Activated naive CD4-positive, alpha-beta T cell treated with anti-CD3 and anti-CD28 coated beads, Interleukin-2, amount 50 U/mL, for 24 hours (primary cell): Measurements from ENCODE around the gene CADPS2.
"Not testable (repeated sequence)": the region's sequence is repeated elsewhere in the genome, so short reads cannot be mapped to it uniquely, and the experiment has no call there.

Experiments used
- H3K27ac Mint-ChIP-seq: one replicate; pipeline ENCODE4 v1.8.0; 2021; ENCODE audit warnings: mild to moderate bottlenecking, mixed read lengths
- H3K27me3 Mint-ChIP-seq: one replicate; pipeline ENCODE4 v1.8.0; 2021; ENCODE audit warnings: mixed read lengths
- H3K36me3 Mint-ChIP-seq: one replicate; pipeline ENCODE4 v1.8.0; 2021; ENCODE audit warnings: mixed read lengths
- H3K4me1 Mint-ChIP-seq: one replicate; pipeline ENCODE4 v1.8.0; 2021; ENCODE audit warnings: mixed read lengths
- H3K4me3 Mint-ChIP-seq: one replicate; pipeline ENCODE4 v1.8.0; 2021; ENCODE audit warnings: mild to moderate bottlenecking, mixed read lengths
- H3K9me3 Mint-ChIP-seq: one replicate; pipeline ENCODE4 v1.8.0; 2021; ENCODE audit warnings: mixed read lengths

The CADPS2 gene

DNA sequence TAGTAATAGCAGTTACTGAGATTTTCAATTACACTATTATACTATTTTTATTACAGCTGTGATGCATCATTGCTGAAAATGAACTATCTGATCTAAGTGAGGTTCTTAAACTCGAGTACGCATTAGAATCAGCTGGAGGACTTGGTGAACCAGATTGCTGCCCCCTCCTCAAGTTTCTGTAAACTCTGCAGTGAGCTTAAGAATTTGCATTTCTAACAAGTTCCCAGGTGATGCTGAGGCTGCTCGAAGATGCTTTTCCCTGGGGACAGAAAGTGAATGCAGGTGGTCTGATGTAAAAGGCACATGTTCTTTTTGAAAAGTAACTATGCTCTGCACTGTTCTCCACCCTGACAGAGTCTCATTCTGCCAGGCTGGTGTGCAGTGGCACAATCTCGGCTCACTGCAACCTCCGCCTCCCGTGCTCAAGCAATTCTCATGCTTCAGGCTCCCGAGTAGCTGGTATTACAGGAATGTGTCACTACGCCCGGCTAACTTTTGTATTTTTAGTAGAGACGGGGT lies 199.8 kb downstream of the CADPS2 start:
- Mint-ChIP-seq H3K4me3 (no peak overlapping the region), H3K27me3 (no peaks in the 10 kb centered on the region), H3K27ac (no peak overlapping the region), H3K36me3 (no peaks in the 10 kb centered on the region), H3K4me1 (no peaks in the 10 kb centered on the region), H3K9me3 (no peaks in the 10 kb centered on the region)

DNA sequence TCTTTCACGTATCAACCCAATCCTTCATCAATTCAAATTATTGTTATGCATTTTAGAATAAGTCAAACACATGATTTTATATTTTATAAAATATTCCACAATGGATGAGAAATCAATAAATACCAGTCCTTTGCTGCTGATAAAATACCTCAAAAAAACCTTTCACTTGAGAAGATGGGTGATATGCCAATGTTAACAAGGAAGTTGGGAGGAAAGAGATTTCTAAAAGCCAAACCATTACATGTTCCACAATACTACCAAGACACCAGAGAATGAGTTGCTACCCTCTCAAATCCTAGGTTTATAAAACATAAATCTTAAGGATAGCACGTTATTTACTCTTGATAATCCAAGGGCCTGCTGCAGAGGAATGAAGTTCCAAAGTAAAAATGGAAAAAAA lies 201.8 kb downstream of the CADPS2 start:
- no peaks in the 10 kb centered on the region for H3K4me1 Mint-ChIP-seq
- H3K9me3 Mint-ChIP-seq = no peaks in the 10 kb centered on the region
- no peak overlapping the region for H3K4me3 Mint-ChIP-seq
- no peaks in the 10 kb centered on the region for H3K36me3 Mint-ChIP-seq
- no peak overlapping the region for H3K27ac Mint-ChIP-seq
- no peaks in the 10 kb centered on the region for H3K27me3 Mint-ChIP-seq

- Mint-ChIP-seq H3K27ac (no peak overlapping the region), H3K27me3 (no peaks in the 10 kb centered on the region), H3K9me3 (no peaks in the 10 kb centered on the region), H3K36me3 (no peaks in the 10 kb centered on the region), H3K4me3 (no peak overlapping the region), H3K4me1 (no peaks in the 10 kb centered on the region)
Observed at GRCh38 chr7:122682815-122683550, 203.3 kb downstream of the CADPS2 start.

DNA sequence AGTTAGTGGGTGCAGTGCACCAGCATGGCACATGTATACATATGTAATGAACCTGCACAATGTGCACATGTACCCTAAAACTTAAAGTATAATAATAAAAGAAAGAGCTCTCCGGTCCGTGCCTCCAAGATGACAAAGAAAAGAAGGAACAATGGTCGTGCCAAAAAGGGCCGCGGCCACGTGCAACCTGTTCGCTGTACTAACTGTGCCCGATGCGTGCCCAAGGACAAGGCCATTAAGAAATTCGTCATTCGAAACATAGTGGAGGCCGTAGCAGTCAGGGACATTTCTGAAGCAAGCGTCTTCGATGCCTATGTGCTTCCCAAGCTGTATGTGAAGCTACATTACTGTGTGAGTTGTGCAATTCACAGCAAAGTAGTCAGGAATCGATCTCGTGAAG lies 205.1 kb downstream of the CADPS2 start:
- not testable (repeated sequence) for H3K4me3 Mint-ChIP-seq, H3K36me3 Mint-ChIP-seq, H3K27me3 Mint-ChIP-seq, H3K27ac Mint-ChIP-seq, H3K4me1 Mint-ChIP-seq, H3K9me3 Mint-ChIP-seq

DNA sequence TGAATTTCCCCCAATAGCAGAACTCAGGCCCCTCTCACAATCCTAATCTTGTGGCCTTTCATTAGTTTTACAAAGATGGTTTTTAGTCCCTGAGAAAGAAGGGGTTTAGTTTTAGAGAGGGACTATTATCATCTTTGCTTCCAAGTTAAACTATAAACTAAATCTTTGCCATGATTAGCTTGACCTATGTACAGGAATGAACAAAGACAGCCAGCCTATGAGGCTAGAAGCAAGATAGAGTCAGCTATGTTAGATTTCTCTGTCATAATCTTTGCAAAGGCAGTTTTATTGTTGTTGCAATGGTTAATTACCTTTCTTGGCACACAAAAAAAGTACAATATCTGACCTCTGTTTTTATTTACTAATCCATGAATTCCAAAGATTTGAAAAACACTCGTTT lies 206.4 kb downstream of the CADPS2 start:
- Mint-ChIP-seq H3K36me3 (no peaks in the 10 kb centered on the region), H3K9me3 (no peaks in the 10 kb centered on the region), H3K4me3 (no peak overlapping the region), H3K4me1 (no peaks in the 10 kb centered on the region), H3K27ac (no peak overlapping the region), H3K27me3 (no peaks in the 10 kb centered on the region)

- H3K9me3 Mint-ChIP-seq, H3K27ac Mint-ChIP-seq, H3K36me3 Mint-ChIP-seq, H3K27me3 Mint-ChIP-seq, H3K4me1 Mint-ChIP-seq, H3K4me3 Mint-ChIP-seq: not testable (repeated sequence)
Observed at GRCh38 chr7:122679269-122679709, 207.0 kb downstream of the CADPS2 start.

- Mint-ChIP-seq H3K4me3 (no peak overlapping the region), H3K27me3 (no peaks in the 10 kb centered on the region), H3K4me1 (no peaks in the 10 kb centered on the region), H3K36me3 (no peaks in the 10 kb centered on the region), H3K9me3 (no peaks in the 10 kb centered on the region), H3K27ac (no peak overlapping the region)
Observed at GRCh38 chr7:122677149-122677548, 209.1 kb downstream of the CADPS2 start.

DNA sequence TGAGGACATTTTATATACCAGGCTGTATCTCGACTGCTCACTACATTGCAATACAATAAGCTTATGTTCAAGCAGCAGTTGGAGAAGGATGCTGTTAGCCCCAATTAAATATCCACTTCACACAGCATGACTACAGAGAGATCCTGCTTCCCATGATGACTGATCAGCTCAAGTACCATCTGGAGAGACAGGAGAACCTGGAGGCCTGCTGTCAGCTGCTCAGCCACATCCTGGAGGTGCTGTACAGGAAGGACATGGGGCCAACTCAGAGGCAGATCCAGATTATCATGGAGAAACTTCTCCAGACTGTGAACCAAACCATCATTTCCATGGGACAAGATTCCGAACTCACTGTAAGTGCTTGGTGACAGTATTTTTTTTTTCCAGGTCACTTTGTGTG lies 209.8 kb downstream of the CADPS2 start:
- no peaks in the 10 kb centered on the region for H3K9me3 Mint-ChIP-seq
- no peak overlapping the region for H3K4me3 Mint-ChIP-seq
- no peaks in the 10 kb centered on the region for H3K27me3 Mint-ChIP-seq
- H3K27ac Mint-ChIP-seq = no peak overlapping the region
- no peaks in the 10 kb centered on the region for H3K4me1 Mint-ChIP-seq
- H3K36me3 Mint-ChIP-seq = no peaks in the 10 kb centered on the region

GRCh38 chr7:122675621-122676020 lies 210.6 kb downstream of the CADPS2 start:
- Mint-ChIP-seq H3K4me3 (no peak overlapping the region), H3K4me1 (no peaks in the 10 kb centered on the region), H3K27me3 (no peaks in the 10 kb centered on the region), H3K36me3 (no peaks in the 10 kb centered on the region), H3K9me3 (no peaks in the 10 kb centered on the region), H3K27ac (no peak overlapping the region)

DNA sequence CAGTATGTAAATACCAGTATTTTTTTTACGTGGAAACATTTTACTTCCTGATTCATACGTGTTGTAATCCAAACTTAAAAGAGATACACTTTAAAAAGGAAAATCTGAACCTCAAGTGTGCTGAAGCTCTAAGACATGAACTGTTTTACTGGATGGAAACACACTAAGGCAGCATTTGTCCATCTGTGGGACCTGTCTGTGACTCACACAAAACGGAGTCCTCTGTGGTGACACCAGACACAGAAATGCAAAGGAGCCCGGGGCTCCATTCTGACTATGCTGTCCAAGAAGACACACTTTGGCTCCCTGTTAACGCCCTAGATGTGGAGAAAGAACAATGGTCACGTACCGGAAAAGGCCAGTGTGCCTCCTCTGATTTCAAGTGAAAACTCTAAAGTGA lies 211.2 kb downstream of the CADPS2 start:
- no peak overlapping the region for H3K27ac Mint-ChIP-seq

DNA sequence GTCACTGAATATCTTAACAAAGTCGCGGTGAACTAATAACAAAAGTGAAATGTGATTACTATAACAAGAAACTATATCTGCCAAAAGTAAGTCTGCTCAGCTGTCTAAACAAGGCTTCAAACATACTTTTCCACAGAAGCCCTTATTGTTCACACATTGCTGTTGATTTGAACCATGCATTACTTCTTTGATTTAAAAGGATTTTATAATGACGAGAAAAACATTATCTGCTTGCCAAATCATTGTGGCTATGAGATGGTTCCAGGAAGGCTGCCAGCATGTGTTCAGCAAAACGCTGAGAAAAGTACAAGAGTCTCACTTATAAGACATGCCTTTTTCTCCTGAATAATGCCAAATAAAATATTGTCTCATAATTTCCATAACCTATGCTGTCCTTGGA lies 211.8 kb downstream of the CADPS2 start:
- Mint-ChIP-seq H3K4me1 (no peaks in the 10 kb centered on the region), H3K36me3 (no peaks in the 10 kb centered on the region), H3K27ac (no peak overlapping the region), H3K4me3 (no peak overlapping the region), H3K9me3 (no peaks in the 10 kb centered on the region), H3K27me3 (no peaks in the 10 kb centered on the region)

More for the DNA sequence above, 211.2 kb downstream of the CADPS2 start:
- H3K27me3 Mint-ChIP-seq = no peaks in the 10 kb centered on the region
- no peak overlapping the region for H3K4me3 Mint-ChIP-seq
- no peaks in the 10 kb centered on the region for H3K9me3 Mint-ChIP-seq
- no peaks in the 10 kb centered on the region for H3K4me1 Mint-ChIP-seq
- H3K36me3 Mint-ChIP-seq = no peaks in the 10 kb centered on the region

DNA sequence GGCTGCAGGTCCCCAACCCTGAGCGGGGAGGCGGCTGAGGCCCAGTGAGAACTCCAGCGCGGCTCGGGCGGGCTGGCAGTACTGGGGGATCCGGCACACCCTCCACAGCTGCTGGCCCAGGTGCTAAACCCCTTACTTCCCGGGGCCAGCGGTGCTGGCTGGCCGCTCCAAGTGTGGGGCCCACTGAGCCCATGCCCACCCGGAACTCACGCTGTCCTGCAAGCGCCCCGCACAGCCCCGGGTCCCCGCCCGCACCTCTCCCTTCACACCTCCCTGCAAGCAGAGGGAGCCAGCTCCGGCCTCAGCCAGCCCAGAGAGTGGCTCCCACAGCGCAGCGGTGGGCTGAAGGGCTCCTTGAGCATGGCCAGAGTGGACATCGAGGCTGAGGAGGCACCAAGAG lies 212.3 kb downstream of the CADPS2 start:
- Mint-ChIP-seq H3K27ac (no peak overlapping the region), H3K4me1 (no peaks in the 10 kb centered on the region), H3K4me3 (no peak overlapping the region), H3K27me3 (no peaks in the 10 kb centered on the region), H3K9me3 (no peaks in the 10 kb centered on the region), H3K36me3 (no peaks in the 10 kb centered on the region)

GRCh38 chr7:122672536-122672935 lies 213.7 kb downstream of the CADPS2 start:
- Mint-ChIP-seq H3K4me3 (no peak overlapping the region), H3K9me3 (no peaks in the 10 kb centered on the region), H3K27ac (no peak overlapping the region), H3K4me1 (no peaks in the 10 kb centered on the region), H3K36me3 (no peaks in the 10 kb centered on the region), H3K27me3 (no peaks in the 10 kb centered on the region)

DNA sequence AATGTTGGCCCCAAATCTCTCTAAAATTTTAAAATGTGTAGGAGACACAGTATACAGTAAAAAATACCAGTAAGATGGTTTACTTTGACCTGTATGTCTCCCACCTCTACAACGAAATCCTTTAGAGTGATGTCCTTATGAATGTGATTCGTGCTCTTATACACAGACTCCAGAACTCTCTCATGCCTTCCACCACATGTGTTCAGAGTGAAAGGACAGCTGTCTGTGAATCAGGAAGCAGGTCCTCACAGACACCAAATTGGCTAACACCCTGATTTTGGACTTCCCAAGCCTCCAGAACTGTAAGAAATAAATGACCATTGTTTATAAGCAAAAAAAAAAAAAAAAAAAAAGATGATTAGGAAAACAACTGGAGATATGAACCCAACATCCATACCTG lies 222.5 kb downstream of the CADPS2 start:
- Mint-ChIP-seq H3K27me3 (no peaks in the 10 kb centered on the region), H3K9me3 (no peaks in the 10 kb centered on the region), H3K27ac (no peak overlapping the region), H3K4me3 (no peak overlapping the region), H3K36me3 (no peaks in the 10 kb centered on the region), H3K4me1 (no peaks in the 10 kb centered on the region)

- no peak overlapping the region for H3K27ac Mint-ChIP-seq
- H3K27me3 Mint-ChIP-seq = no peaks in the 10 kb centered on the region
- no peaks in the 10 kb centered on the region for H3K9me3 Mint-ChIP-seq
- H3K4me3 Mint-ChIP-seq = no peak overlapping the region
- H3K36me3 Mint-ChIP-seq = no peaks in the 10 kb centered on the region
- no peaks in the 10 kb centered on the region for H3K4me1 Mint-ChIP-seq
Observed at GRCh38 chr7:122658856-122659255, 227.4 kb downstream of the CADPS2 start.

DNA sequence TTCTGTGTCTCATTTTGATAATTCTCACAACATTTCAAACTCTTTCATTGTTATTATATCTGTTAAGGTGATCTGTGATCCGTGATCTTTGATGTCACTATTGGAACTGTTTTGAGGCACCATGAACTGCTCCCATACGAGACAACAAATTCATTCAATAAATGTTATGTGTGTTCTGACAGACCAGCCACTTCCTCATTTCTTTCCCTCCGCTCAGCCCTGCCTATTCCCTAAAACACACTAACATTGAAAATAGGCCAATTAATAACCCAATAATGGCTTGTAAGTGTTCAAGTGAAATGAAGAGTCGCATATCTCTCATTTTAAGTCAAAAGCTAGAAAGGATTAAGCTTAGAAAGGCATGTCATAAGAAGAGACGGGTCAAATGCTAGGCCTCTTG lies 232.6 kb downstream of the CADPS2 start:
- H3K9me3 Mint-ChIP-seq = no peaks in the 10 kb centered on the region
- no peaks in the 10 kb centered on the region for H3K27me3 Mint-ChIP-seq
- no peak overlapping the region for H3K27ac Mint-ChIP-seq
- no peaks in the 10 kb centered on the region for H3K36me3 Mint-ChIP-seq
- H3K4me1 Mint-ChIP-seq = no peaks in the 10 kb centered on the region
- no peak overlapping the region for H3K4me3 Mint-ChIP-seq

DNA sequence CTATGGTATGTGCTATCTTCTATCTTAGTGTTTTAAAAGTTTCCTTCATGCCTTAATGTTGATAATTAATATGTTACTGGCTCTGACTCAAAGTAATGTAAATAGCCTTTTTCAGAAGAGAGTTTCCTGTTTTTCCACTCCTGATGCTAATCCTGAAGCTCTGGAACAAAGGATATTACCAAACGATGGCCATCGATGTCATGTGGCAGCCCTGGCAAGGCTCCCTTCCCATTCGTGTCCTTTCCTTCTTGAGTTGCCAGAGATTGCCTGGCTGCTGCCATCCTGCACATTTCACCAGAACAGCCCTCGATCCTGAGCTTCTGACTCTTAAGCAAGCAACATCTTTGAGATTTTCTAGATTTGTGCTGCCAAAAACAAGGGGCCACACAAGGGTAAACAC lies 233.4 kb downstream of the CADPS2 start:
- H3K27ac Mint-ChIP-seq = no peak overlapping the region
- no peaks in the 10 kb centered on the region for H3K36me3 Mint-ChIP-seq
- no peaks in the 10 kb centered on the region for H3K4me1 Mint-ChIP-seq
- no peaks in the 10 kb centered on the region for H3K9me3 Mint-ChIP-seq
- no peak overlapping the region for H3K4me3 Mint-ChIP-seq
- H3K27me3 Mint-ChIP-seq = no peaks in the 10 kb centered on the region
